ENCODE measurements around the gene ACTR3C.

ACTR3C gene

DNA sequence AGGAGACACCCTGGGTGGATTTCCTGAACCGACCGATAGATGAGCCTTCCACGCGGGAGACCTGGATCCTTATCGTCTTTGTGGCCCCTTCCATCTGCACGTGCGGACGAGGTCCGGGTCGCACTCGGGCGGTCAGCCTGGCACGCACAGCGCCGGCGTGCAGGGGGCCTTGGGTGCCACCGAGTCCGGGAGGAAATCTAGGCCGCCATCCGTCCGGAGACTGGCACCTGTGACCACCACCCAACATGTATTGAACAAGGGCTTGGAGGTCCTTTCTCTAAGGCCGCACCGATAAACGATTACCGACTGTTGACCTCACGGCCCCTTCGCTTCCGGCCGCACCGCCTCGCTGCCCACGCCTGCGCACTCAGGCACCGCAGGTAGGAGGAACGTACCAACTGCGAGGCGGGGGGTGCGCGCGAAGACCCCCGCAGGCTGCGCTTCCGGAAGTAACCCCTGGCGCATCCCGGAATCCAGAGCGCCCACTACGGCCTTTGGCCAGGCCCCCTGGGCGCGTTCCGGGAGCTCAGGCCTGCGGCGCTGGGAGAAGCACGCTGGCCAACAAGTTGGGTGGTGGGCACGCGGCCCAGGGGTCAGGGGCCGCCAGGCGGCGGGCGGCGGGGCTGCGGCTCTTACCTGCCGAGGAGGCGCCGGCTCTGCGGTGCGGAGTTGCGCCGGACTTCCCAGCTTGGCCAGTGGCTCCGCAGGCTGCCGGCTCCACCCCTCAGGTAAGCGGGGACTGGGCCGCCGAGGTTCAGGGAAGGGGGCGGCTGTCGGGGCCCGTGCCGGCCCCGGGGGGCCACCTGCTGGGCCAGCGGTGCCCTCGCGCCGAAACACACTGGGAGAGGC, at the start of gene ACTR3C, which contains the start of gene LRRC61:
TSS of gene ACTR3C (minus strand) at position 713 of the 849 bp plus-strand sequence. CDS start 28,249 bp downstream, outside the sequence.
TSS of gene LRRC61 (plus strand) at position 523 of the 849 bp plus-strand sequence. CDS start 13,507 bp downstream, outside the sequence.
- DNase-seq = peak; percentile 68

- no peak for DNase-seq
Measured at GRCh38 chr7:150372271-150373048, 49.1 kb upstream of the ACTR3C start.

- no peak for DNase-seq
Measured at GRCh38 chr7:150371996-150372270, 48.6 kb upstream of the ACTR3C start.

DNA sequence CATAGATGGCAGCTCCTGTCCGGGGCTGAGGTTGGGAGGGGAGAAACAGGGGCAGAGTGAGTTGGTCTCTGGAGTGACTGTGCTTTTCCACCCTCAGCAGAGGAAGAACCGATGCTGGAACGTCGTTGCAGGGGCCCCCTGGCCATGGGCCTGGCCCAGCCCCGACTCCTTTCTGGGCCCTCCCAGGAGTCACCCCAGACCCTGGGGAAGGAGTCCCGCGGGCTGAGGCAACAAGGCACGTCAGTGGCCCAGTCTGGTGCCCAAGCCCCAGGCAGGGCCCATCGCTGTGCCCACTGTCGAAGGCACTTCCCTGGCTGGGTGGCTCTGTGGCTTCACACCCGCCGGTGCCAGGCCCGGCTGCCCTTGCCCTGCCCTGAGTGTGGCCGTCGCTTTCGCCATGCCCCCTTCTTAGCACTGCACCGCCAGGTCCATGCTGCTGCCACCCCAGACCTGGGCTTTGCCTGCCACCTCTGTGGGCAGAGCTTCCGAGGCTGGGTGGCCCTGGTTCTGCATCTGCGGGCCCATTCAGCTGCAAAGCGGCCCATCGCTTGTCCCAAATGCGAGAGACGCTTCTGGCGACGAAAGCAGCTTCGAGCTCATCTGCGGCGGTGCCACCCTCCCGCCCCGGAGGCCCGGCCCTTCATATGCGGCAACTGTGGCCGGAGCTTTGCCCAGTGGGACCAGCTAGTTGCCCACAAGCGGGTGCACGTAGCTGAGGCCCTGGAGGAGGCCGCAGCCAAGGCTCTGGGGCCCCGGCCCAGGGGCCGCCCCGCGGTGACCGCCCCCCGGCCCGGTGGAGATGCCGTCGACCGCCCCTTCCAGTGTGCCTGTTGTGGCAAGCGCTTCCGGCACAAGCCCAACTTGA, 48.0 kb upstream of the ACTR3C start:
- DNase-seq = no peak

DNA sequence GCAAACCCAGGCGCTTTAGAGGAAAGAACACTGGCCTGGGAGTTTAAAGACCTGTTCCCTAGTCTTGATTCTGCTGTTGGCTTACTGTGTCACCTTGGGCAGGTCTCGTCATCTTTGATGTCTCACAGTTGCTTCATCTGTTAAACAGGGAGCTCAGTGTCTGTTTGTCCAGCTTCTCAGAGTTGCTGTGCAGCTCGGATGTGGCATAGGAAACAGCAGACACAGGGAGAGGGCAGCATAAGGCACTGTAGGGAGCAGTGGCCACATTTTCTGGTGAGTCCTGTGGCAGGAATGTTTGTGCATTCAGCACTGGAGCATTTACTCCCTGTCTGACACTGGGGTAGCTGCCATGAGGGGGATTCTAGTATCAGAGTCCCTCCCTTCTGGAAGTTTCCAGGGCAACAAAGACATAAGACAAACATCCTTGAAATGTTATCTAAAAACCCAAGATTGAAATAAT, 47.3 kb upstream of the ACTR3C start:
- no peak for DNase-seq

DNA sequence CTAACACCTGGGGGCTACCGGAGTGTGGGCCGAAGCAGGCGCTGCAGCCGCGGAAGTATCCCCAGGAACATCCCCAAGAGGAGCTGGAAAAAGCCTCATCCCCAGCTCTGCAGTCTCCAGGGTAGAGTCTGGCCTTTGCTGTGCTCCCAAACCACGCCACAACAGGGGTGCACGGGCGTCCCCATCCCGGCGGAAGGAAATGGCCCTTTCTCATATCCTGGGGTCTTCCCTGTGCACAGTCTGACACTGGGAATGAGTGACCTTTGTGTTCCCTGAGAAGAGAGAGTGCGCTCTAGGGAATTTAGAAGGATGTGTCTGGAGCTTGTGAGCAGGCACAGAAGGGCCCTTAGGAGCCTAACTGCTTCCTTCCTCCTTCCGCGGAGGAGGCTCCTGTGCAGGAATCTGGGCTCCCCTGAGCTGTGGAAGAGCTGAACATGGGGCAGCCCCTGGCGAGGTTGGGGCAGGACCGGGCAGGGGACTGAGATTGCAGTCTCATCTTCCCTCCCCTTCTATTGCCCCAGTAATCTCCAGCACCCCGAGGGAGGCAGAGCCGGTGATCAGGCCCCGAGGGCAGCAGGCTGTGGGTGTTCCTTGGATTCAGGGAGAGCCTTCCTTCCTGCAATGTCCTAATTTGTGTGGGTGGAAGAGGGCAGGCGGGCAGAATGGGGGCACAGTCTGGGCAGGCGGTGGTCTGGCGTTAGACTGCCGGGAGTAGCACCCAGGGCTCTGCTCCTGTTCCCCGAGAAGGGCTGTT, 46.6 kb upstream of the ACTR3C start:
- no peak for DNase-seq

- DNase-seq = peak; percentile 78
Measured at GRCh38 chr7:150368884-150369747, 45.8 kb upstream of the ACTR3C start.

DNA sequence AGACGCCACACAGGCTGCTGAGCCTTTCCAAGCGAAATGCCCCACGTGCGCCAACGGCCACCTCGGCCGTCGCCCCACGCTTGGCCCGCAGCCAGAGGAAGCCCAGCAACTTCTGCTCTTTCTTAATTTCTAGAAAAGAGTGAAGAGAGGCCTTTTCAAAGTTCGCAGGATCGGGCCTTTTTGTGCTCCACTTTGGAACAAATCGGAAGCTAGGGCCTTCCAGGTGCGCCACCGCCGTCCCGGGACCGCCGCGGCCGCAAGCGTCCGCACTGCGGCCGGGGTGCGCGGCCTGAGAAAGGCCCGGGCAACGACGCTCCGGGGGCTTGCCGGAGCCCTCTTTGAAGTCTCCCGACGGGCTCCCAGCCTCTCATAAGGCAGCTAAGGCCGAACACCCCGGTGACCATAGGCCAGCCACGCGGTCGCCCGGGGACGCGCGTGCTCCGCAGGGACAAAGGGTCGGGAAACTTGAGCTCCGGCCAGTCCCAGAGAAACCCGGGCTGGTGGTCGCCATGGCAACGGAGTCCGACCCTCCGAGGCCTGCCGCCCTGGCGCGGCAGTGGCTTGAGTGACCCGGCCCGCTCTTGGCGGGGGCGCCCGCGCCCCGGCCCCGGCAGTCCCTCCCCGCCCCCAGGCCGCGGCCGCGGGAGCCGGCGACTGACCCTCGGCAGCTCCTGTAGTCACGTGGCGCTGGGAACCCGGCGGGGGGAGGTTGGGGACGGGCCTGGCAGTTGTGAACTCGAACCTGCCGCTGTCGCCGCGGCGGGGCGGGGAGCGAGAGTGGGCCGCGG, 44.9 kb upstream of the ACTR3C start, which contains the start of gene REPIN1:
TSS of gene REPIN1 (plus strand) at position 727 of the 788 bp plus-strand sequence. CDS start 890 bp downstream, outside the sequence.
- DNase-seq = peak; percentile 95

- DNase-seq = peak; percentile 39
Measured at GRCh38 chr7:150367677-150368095, 44.3 kb upstream of the ACTR3C start.

DNA sequence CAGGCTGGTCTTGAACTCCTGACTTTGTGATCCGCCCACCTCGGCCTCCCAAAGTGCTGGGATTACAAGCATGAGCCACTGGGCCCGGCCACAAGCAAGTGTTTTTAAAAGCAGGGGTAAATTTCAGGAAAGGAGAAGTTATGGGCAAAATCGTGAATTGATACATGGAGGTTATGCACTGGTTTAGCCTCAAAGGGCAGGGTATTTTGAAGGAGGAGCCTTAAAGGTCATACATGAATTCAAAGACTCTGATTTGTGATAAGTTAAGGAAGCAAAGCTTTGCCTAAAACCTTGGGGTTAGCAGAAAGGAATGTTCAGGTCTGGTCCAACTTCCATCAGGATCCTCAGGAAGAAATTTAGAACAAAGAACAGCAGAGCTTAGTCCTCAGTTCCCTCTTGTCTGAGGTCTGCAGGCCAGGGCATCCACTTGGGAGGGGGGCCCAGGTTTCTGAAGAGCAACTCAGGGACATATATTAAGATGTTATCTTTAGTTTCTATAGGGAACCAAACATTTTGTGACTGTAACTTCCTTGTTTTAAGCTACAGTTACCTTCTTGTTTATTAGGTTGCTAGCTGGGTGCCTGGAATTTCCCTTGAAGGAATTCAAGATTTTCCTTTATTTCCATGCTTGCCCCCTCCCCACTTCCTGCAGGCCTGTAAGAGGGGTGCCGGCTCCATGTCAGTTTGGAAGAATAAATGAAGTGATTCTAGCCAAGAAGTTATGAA, 42.5 kb upstream of the ACTR3C start:
- peak; percentile 58 for DNase-seq

DNA sequence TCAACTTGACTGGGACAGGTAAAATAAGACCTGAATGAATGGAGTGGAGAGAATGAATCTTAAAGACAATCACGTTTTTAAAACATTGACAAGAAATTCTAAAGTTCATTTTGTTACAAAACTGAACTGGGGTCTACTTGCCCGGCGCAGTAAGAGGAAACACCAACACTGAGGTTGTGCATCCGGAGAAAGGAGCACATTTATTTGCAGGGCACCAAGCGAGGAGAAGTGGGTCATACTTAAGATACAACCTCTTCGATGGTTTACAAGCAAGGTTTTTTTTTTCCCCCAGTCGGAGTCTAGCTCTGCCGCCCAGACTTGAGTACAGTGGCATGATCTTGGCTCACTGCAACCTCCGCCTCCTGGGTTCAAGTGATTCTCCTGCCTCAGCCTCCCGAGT, 41.8 kb upstream of the ACTR3C start:
- DNase-seq = no peak

DNA sequence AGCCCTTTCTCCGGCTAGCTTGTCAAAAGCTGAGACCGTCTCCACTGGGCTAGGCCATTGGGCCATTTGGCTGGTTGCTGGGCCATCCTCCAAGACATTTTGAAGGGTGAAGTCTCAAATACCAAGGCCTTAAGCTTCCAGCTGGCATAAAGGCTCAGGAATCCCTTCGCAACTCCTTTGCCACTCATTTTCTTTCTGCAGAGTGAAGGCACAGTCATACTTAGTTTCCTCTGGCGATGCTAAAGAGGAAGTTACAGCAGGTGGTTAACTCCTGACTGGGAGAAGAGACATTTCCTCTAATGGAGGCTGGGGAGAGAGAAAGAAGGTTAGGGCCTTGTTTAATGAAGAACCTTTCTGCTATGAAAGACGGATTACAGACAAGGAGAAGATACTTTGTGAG, 40.5 kb upstream of the ACTR3C start:
- peak; percentile 60 for DNase-seq

GRCh38 chr7:150363370-150363769, 40.0 kb upstream of the ACTR3C start:
- DNase-seq = peak; percentile 88

- DNase-seq = no peak
Measured at GRCh38 chr7:150361807-150362621, 38.7 kb upstream of the ACTR3C start.

DNA sequence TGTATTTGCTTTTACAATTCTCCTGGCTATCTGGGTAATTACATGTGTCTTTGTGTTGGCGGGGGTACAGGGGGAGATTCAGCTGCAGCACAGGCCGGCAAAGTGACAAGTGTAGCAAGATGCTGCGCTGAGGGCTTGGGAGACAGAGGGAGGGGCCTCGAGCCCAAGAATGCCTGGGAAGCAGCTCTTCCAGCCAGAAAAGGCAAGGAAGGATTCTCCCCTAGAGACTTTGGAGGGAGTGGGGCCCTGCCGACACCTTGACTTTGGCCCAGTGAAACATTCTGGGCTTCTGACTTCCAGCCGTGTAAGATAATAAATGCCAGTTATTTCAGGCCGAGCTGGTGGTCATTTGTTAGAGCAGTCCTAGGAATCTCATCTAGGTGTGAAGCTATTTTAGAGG, 38.1 kb upstream of the ACTR3C start:
- DNase-seq = no peak

- DNase-seq = no peak
Measured at GRCh38 chr7:150360363-150361058, 37.2 kb upstream of the ACTR3C start.

- no peak for DNase-seq
Measured at GRCh38 chr7:150359622-150360362, 36.4 kb upstream of the ACTR3C start.
